Sigmoid colon (tissue), 7 donors: ENCODE measurements around the gene ARGLU1. TPM values are rescaled to one million over a fixed set of nuclear protein-coding genes. Genes with fewer than 3 reads are reported as not detected.

Experiments
- DNase-seq: peaks from one replicate; pipeline ENCODE4 v3.0.0-alpha.2; 2019
- H3K27ac ChIP-seq, 4 donors: fragments of 200-600 bp; sonication (generic); one replicate each; pipeline ENCODE4 v1.5.1; 2016 to 2019; ENCODE audit warnings: mild to moderate bottlenecking in 1 of 4
- H3K27me3 ChIP-seq, 3 donors: fragments of 200-600 bp; sonication (generic); one replicate each; pipeline ENCODE4 v1.5.1; 2019; ENCODE audit warnings: mild to moderate bottlenecking in 1 of 3
- H3K36me3 ChIP-seq, 4 donors: fragments of 200-600 bp; sonication (generic); one replicate each; pipeline ENCODE4 v1.5.1; 2016 to 2019
- H3K4me1 ChIP-seq, 4 donors: fragments of 200-600 bp; sonication (generic); one replicate each; pipeline ENCODE4 v1.5.1; 2017 to 2019
- H3K4me3 ChIP-seq, 4 donors: fragments of 200-600 bp; sonication (generic); one replicate each; pipeline ENCODE4 v1.5.1; 2017 to 2019; ENCODE audit warnings: mild to moderate bottlenecking in 2 of 4, moderate library complexity in 1 of 4
- H3K9me3 ChIP-seq, 4 donors: fragments of 200-600 bp in 3 of 4; sonication (generic) in 3 of 4; one replicate each; pipeline versions ENCODE4 v1.5.1 to v1.6.1; 2013 to 2019
- CTCF ChIP-seq, 4 experiments: fragments of 450-650 bp in 3 of 4; fragments of 200-600 bp in 1 of 4; IDR thresholded peaks; one replicate each; pipeline ENCODE4 v1.5.1; 2016 to 2019; ENCODE audit warnings: antibody characterized with exemption in 4 of 4, mild to moderate bottlenecking in 3 of 4, moderate library complexity in 2 of 4
- EP300 ChIP-seq, 4 donors: sonication (generic); formaldehyde crosslinking; IDR thresholded peaks; one replicate each; pipeline ENCODE4 v1.6.1; 2017; ENCODE audit warnings: antibody characterized with exemption in 4 of 4
- POLR2A ChIP-seq, 2 donors: fragments of 450-650 bp; IDR thresholded peaks; one replicate each; pipeline ENCODE4 v1.6.1; 2016; ENCODE audit warnings: antibody characterized with exemption in 2 of 2, mild to moderate bottlenecking in 2 of 2, moderate library complexity in 2 of 2
- POLR2AphosphoS5 ChIP-seq, 4 donors: sonication (generic); formaldehyde crosslinking; IDR thresholded peaks; one replicate each; pipeline ENCODE4 v1.6.1; 2017; ENCODE audit warnings: antibody characterized with exemption in 4 of 4
- WGBS, 2 donors: extraction: QIAGEN DNeasy Blood & Tissue Kit; methylation state at CpG; one replicate each; pipeline ENCODE4 v1.1.7; 2013; 5-methylcytosine and 5-hydroxymethylcytosine counted together
- intact Hi-C: fragments of 100-400 bp; cut with DNase I; formaldehyde crosslinking; loops from one replicate; pipeline ENCODE4 v1.15.1; 2023
- polyA plus RNA-seq, 3 donors: library from polyadenylated mRNA; stranded (reverse); fragments of 200-250 nt; gene quantifications; one replicate each; pipeline ENCODE4 v1.2.3, GENCODE V29; 2013
- total RNA-seq, 4 donors: library from RNA; depleted of rRNA; stranded (reverse); fragments of >200 nt; gene quantifications; one replicate each; pipeline ENCODE4 v1.1.0, GENCODE V29; 2016
- donor health status: healthy with polysubstance abuse.
- donor health status: Bipolar disorder and iron deficiency.
- donor health status: healthy.

Gene ARGLU1
- total and polyA plus RNA-seq, 7 donors: 7.8 to 196 (median 88.1) TPM

- 88 to 96% methylated on average over 15 of the region's 15 CpGs for WGBS, 2 donors
- Histone ChIP-seq H3K9me3 (no peaks in the 10 kb centered on the region), H3K27ac (peak overlapping the region in 2 of 4 donors; percentile 53 to 54)
These were observed 52.9 kb downstream of the ARGLU1 start for GRCh38 chr13:106514928-106515634.

GRCh38 chr13:106513025-106513983, 54.6 kb downstream of the ARGLU1 start:
- peak overlapping the region in 3 of 4 donors; percentile 42 to 54 (median 53) for H3K27ac ChIP-seq
- TF ChIP-seq EP300 (IDR thresholded peaks at IDR 0.05) (no peak), POLR2AphosphoS5 (IDR thresholded peaks at IDR 0.05) (no peak), POLR2A (IDR thresholded peaks at IDR 0.05) (no peak), CTCF (IDR thresholded peaks at IDR 0.05) (no peak)
- DNase-seq: no peak
- no peak overlapping the region for H3K4me3 ChIP-seq
- intact Hi-C loops: no loop called here
- no peaks in the 10 kb centered on the region for H3K9me3 ChIP-seq
- H3K36me3 ChIP-seq: no peaks in the 10 kb centered on the region
- H3K27me3 ChIP-seq: no peaks in the 10 kb centered on the region
- peaks cover 0 to 56% (median 35%) of the 10 kb centered on the region in 4 donors for H3K4me1 ChIP-seq
- 64 to 76% methylated on average over 8 of the region's 8 CpGs for whole genome bisulfite sequencing, 2 donors

More at GRCh38 chr13:106514928-106515634, 52.9 kb downstream of the ARGLU1 start:
- H3K27me3 ChIP-seq: no peaks in the 10 kb centered on the region
- no peak for DNase-seq
- peaks cover 0 to 63% (median 38%) of the 10 kb centered on the region in 4 donors for H3K4me1 ChIP-seq
- TF ChIP-seq POLR2A (IDR thresholded peaks at IDR 0.05): no peak
- no peak for TF ChIP-seq POLR2AphosphoS5 (IDR thresholded peaks at IDR 0.05)
- TF ChIP-seq EP300 (IDR thresholded peaks at IDR 0.05): no peak
- TF ChIP-seq CTCF (IDR thresholded peaks at IDR 0.05): no peak
- intact Hi-C loops: no loop called here
- no peaks in the 10 kb centered on the region for H3K36me3 ChIP-seq
- no peak overlapping the region for H3K4me3 ChIP-seq

GRCh38 chr13:106507560-106508274, 60.2 kb downstream of the ARGLU1 start:
- no peak for TF ChIP-seq EP300 (IDR thresholded peaks at IDR 0.05)
- peak in 2 of 4 donors; percentile 7 to 25 for TF ChIP-seq POLR2AphosphoS5 (IDR thresholded peaks at IDR 0.05)
- H3K27me3 ChIP-seq: no peaks in the 10 kb centered on the region
- H3K9me3 ChIP-seq: no peaks in the 10 kb centered on the region
- no peaks in the 10 kb centered on the region for H3K36me3 ChIP-seq
- intact Hi-C loops: no loop called here
- peak overlapping the region in 1 of 4 donors; percentile 28 for H3K4me3 ChIP-seq
- 64 to 85% methylated on average over 11 of the region's 11 CpGs for WGBS, 2 donors
- no peak for DNase-seq
- H3K27ac ChIP-seq: peak overlapping the region; percentile 47 to 65 (median 56)
- peaks cover 0 to 55% (median 9%) of the 10 kb centered on the region in 4 donors for H3K4me1 ChIP-seq

GRCh38 chr13:106506286-106506685, 61.7 kb downstream of the ARGLU1 start:
- Histone ChIP-seq H3K9me3 (no peaks in the 10 kb centered on the region), H3K27ac (peak overlapping the region in 1 of 4 donors; percentile 60), H3K27me3 (no peaks in the 10 kb centered on the region), H3K4me3 (no peak overlapping the region), H3K36me3 (no peaks in the 10 kb centered on the region), H3K4me1 (peaks cover 0 to 52% (median 9%) of the 10 kb centered on the region in 4 donors)
- intact Hi-C loops: no loop called here
- no peak for TF ChIP-seq POLR2A (IDR thresholded peaks at IDR 0.05)
- WGBS, 2 donors: 70 to 81% methylated on average over 2 of the region's 2 CpGs
- DNase-seq: no peak

- Histone ChIP-seq H3K4me3 (no peak overlapping the region), H3K36me3 (no peaks in the 10 kb centered on the region), H3K9me3 (no peaks in the 10 kb centered on the region), H3K4me1 (peaks cover 0 to 52% (median 9%) of the 10 kb centered on the region in 4 donors), H3K27ac (peak overlapping the region in 1 of 4 donors; percentile 31), H3K27me3 (no peaks in the 10 kb centered on the region)
- WGBS, 2 donors: 74 to 94% methylated on average over 4 of the region's 4 CpGs
- DNase-seq: no peak
- no peak for TF ChIP-seq POLR2AphosphoS5 (IDR thresholded peaks at IDR 0.05)
- TF ChIP-seq POLR2A (IDR thresholded peaks at IDR 0.05): no peak
- TF ChIP-seq CTCF (IDR thresholded peaks at IDR 0.05): no peak
- TF ChIP-seq EP300 (IDR thresholded peaks at IDR 0.05): no peak
- intact Hi-C loops: no loop called here
These were observed 62.2 kb downstream of the ARGLU1 start for GRCh38 chr13:106505732-106506131.
